HL-60 (cell line): ENCODE data around the gene TENT4A.

Experiments used
- DNase-seq, 2 experiments: peaks; one replicate each; pipeline ENCODE4 v3.0.0-alpha.2; 2010 to 2020; ENCODE audit warnings: low read depth in 1 of 2, low spot score in 1 of 2
- H3K27ac ChIP-seq: fragments of 250-450 bp; sonication (Bioruptor Pico); replicated peaks from 2 replicates; pipeline ENCODE4 v1.5.1; 2020; ENCODE audit warnings: mild to moderate bottlenecking, moderate library complexity
- H3K27me3 ChIP-seq: fragments of 250-450 bp; sonication (Bioruptor Pico); 2 replicates; pipeline ENCODE4 v1.5.1; 2021; ENCODE audit warnings: mild to moderate bottlenecking, moderate library complexity; ENCODE audit not compliant: insufficient read depth, poor library complexity, severe bottlenecking
- H3K4me3 ChIP-seq: replicated peaks from 2 replicates; pipeline ENCODE4 v1.5.1; 2011; ENCODE audit warnings: mild to moderate bottlenecking, control low read depth, low read length; ENCODE audit not compliant: insufficient read depth
- GABPA ChIP-seq: IDR thresholded peaks from 2 replicates; pipeline ENCODE4 v1.6.1; 2012; ENCODE audit warnings: low read depth
- POLR2AphosphoS5 ChIP-seq: IDR thresholded peaks from 2 replicates; pipeline ENCODE4 v1.6.1; 2012; ENCODE audit warnings: low read depth
- SPI1 ChIP-seq: IDR thresholded peaks from 2 replicates; pipeline ENCODE4 v1.6.1; 2012; ENCODE audit warnings: low read depth, mild to moderate bottlenecking, borderline replicate concordance
- TF ChIP-seq, protein P1 (sequence below): IDR thresholded peaks from 2 replicates; pipeline ENCODE4 v1.6.1; 2012; ENCODE audit warnings: low read depth; ENCODE audit not compliant: insufficient replicate concordance
- TF ChIP-seq, protein P2 (sequence below): IDR thresholded peaks from one replicate; pipeline ENCODE4 v1.5.1; 2011; ENCODE audit warnings: low read length, control low read depth, inconsistent platforms; ENCODE audit not compliant: insufficient read depth

TENT4A gene

GRCh38 chr5:6707852-6708251 is 5.4 kb upstream of the TENT4A start:
- no peak for TF ChIP-seq POLR2AphosphoS5
- no peak for TF ChIP-seq SPI1
- TF ChIP-seq, protein P1, sequence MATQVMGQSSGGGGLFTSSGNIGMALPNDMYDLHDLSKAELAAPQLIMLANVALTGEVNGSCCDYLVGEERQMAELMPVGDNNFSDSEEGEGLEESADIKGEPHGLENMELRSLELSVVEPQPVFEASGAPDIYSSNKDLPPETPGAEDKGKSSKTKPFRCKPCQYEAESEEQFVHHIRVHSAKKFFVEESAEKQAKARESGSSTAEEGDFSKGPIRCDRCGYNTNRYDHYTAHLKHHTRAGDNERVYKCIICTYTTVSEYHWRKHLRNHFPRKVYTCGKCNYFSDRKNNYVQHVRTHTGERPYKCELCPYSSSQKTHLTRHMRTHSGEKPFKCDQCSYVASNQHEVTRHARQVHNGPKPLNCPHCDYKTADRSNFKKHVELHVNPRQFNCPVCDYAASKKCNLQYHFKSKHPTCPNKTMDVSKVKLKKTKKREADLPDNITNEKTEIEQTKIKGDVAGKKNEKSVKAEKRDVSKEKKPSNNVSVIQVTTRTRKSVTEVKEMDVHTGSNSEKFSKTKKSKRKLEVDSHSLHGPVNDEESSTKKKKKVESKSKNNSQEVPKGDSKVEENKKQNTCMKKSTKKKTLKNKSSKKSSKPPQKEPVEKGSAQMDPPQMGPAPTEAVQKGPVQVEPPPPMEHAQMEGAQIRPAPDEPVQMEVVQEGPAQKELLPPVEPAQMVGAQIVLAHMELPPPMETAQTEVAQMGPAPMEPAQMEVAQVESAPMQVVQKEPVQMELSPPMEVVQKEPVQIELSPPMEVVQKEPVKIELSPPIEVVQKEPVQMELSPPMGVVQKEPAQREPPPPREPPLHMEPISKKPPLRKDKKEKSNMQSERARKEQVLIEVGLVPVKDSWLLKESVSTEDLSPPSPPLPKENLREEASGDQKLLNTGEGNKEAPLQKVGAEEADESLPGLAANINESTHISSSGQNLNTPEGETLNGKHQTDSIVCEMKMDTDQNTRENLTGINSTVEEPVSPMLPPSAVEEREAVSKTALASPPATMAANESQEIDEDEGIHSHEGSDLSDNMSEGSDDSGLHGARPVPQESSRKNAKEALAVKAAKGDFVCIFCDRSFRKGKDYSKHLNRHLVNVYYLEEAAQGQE: no peak
- TF ChIP-seq, protein P2, sequence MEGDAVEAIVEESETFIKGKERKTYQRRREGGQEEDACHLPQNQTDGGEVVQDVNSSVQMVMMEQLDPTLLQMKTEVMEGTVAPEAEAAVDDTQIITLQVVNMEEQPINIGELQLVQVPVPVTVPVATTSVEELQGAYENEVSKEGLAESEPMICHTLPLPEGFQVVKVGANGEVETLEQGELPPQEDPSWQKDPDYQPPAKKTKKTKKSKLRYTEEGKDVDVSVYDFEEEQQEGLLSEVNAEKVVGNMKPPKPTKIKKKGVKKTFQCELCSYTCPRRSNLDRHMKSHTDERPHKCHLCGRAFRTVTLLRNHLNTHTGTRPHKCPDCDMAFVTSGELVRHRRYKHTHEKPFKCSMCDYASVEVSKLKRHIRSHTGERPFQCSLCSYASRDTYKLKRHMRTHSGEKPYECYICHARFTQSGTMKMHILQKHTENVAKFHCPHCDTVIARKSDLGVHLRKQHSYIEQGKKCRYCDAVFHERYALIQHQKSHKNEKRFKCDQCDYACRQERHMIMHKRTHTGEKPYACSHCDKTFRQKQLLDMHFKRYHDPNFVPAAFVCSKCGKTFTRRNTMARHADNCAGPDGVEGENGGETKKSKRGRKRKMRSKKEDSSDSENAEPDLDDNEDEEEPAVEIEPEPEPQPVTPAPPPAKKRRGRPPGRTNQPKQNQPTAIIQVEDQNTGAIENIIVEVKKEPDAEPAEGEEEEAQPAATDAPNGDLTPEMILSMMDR: no peak
- TF ChIP-seq GABPA: no peak
- Histone ChIP-seq H3K27ac (no peak overlapping the region), H3K27me3 (no peaks in the 10 kb centered on the region), H3K4me3 (no peak overlapping the region)
- DNase-seq: no peak

DNA sequence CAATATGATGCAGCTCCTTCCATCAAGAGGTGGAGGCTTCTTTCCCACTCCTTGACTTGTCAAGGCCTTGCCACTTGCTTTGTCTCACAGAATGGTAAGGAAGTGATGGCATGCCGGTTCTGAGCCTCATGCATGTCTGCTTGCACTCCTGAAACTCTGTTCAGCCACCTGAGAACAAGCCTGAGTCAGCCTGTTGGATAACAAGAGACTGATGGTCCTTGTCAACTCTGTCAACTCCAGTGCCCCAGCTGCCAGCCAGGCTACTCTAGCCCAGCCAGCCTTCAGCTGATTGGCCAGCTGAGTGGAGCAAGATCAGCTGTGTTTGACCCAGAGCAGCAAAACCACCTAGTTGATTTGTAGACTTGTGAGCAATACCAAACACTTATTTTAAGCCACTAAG is 4.4 kb upstream of the TENT4A start:
- H3K27ac ChIP-seq: no peak overlapping the region
- TF ChIP-seq, protein P1: no peak
- no peak for TF ChIP-seq POLR2AphosphoS5
- TF ChIP-seq, protein P2: no peak
- no peak for TF ChIP-seq GABPA
- no peak for TF ChIP-seq SPI1
- no peak for DNase-seq
- H3K4me3 ChIP-seq: no peak overlapping the region
- H3K27me3 ChIP-seq: no peaks in the 10 kb centered on the region

DNA sequence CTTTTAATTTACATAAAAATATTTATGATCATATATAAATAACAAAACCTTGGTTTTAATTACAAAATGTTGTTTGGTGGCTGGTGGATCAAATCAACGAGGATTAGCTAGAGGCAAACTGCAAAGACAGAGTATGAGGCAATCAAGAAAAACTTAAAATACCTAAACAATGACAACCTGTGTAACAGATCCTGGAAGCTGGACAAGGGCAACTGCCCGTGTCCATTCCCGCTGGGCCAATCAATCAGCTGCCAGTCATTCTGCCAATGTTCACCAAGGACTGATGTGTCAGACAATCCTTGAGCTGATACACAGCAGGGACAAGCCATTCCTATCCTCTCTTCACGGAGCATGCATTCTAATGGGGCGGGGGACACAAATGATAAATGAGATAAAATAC is 3.2 kb upstream of the TENT4A start:
- no peaks in the 10 kb centered on the region for H3K27me3 ChIP-seq
- no peak for TF ChIP-seq SPI1
- H3K4me3 ChIP-seq: no peak overlapping the region
- H3K27ac ChIP-seq: no peak overlapping the region
- no peak for DNase-seq

DNA sequence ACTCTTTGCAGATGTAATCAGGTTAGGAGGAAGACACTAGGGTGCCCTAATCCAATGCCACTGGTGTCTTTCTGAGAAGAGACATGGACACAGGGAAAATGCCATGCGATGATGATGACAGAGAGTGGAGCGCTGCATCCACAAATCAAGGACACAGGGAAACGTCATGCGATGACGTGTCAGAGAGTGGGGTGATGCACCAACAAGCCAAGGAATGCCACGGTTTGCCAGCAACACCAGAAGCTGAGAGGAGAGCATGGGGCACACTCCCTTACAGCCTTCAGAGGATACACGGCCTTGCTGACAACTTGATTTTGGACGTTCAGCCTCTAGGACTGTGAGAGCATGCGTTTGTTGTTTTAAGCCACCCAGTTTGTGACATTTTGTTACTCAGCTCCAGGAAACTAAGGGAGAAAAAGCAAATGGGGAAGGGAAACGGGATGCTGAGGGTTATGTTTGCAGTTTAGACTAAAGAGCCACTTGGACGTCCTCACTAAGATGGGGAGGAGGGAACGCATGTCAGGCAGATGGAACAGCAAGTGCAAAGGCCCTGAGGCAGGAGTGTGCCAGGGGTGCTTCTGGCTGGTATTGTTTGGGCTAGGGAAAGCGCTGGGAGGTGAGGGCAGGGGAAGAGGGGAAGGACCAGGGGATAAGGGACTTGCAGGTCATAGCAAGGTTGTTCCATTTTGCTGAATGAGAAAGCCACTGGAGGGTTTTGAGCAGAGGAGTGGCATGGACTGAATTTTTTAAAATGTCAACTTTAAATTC is 2.5 kb upstream of the TENT4A start:
- Histone ChIP-seq H3K4me3 (no peak overlapping the region), H3K27me3 (no peaks in the 10 kb centered on the region), H3K27ac (no peak overlapping the region)
- TF ChIP-seq, protein P2: no peak
- TF ChIP-seq, protein P1: no peak
- no peak for TF ChIP-seq SPI1
- TF ChIP-seq GABPA: no peak
- no peak for DNase-seq
